ENCODE measurements around the gene SEM1.
"Not testable (repeated sequence)": the region's sequence is repeated elsewhere in the genome, so short reads cannot be mapped to it uniquely, and the experiment has no call there.

Gene SEM1

DNA sequence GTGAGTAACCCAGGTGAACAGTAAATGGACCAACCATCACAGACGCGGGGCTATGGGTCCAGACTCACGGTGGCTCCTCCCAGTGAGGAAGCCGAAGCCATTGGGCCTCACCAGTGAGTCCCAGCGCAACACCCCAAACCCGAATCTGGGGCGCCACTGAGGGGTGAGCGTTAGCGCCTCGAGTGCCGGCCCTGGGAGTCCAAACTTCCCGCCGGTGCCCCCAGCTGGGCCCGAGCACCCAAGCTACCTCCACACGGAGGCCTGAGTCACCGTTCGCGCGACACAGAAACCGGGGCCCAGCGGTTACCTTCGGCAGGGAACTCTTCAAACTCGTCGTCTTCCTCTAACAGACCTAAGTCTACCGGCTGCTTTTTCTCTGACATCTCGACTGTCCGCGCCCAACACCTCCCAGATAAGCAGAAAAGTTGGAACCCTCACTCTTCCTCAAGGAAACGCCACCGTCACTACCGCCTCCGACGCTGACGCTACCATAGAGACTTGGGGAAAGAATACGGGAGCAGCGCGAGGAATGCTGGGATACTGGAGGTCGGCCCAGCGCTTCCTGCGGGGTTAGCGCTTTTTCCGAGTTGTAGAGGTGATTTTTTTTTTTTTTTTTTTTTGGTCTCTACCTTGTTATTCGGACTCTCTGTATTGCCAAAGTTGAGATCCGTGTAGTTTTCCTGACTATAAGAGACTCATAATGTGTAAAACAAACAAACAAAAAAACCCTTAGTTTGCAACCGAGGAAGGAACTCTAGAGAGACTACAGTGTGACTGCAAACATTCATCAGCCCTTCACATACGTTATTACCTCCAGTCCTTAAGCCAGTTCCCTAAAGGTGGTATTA lies at the start of gene SEM1:
TSS of gene SEM1 (minus strand) at position 466 of the 848 bp plus-strand sequence. CDS start at position 383, 83 bp downstream.
- Mint-ChIP-seq H3K4me1 (peaks cover 26% of the 10 kb centered on the region), H3K4me3 (peak within 1 kb of the TSS; percentile 92), H3K9me3 (peaks cover 18% of the 10 kb centered on the region), H3K36me3 (peaks cover 4% of the 10 kb centered on the region), H3K27me3 (no peaks in the 10 kb centered on the region), H3K27ac (peak within 1 kb of the TSS; percentile 85)
- peak; percentile 92 for ATAC-seq

DNA sequence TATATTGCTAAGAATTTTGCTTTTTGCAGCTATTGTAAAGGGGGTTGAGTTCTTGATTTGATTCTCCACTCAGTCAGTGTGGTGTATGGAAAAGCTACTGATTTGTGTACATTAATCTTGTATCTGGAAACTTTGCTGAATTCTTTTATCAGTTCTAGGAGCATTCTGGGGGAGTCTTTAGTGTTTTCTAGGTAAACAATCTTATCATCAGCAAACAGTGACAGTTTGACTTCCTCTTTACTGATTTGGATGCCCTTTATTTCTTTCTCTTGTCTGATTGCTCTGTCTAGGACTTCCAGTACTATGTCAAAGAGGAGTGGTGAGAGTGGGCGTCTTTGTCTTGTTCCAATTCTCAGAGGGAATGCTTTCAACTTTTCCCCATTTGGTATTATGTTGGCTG lies 48.2 kb upstream of the SEM1 start:
- H3K27me3 Mint-ChIP-seq, result peaks cover 14% of the 10 kb centered on the region
- H3K4me1 Mint-ChIP-seq, ATAC-seq: not testable (repeated sequence)

DNA sequence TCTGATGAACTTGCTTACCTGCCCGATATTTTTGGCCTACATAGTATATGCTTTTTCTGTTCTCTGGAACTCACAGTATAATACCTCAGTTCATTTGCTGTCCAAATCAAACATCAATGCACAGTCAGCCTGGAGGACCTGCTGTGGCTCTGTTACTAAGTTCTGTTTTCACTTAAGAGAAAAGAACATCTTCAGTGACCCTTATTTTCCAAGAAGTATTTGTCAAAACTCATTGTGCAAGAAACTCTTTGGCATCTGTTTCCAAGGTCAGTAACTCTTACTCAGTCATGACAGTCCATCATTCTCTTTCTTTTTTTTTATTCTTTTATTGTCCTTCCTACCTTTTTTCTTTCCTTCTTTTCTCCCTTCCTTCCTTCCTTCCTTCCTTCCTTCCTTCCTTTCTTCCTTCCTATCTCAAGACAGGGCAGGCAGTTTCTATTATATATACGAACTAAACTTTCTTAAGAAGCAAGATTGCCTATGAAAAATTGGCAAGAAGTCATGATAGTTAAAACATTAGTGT lies 37.8 kb upstream of the SEM1 start:
- ATAC-seq, result no peak
- H3K36me3 Mint-ChIP-seq, result no peaks in the 10 kb centered on the region
- peaks cover 4% of the 10 kb centered on the region for H3K9me3 Mint-ChIP-seq
- H3K27me3 Mint-ChIP-seq, result no peaks in the 10 kb centered on the region
- H3K4me3 Mint-ChIP-seq, result no peak overlapping the region
- H3K27ac Mint-ChIP-seq, result no peak overlapping the region
- no peaks in the 10 kb centered on the region for H3K4me1 Mint-ChIP-seq

More for the DNA sequence above, 48.2 kb upstream of the SEM1 start:
- not testable (repeated sequence) for H3K4me3 Mint-ChIP-seq, H3K36me3 Mint-ChIP-seq, H3K27ac Mint-ChIP-seq, H3K9me3 Mint-ChIP-seq

DNA sequence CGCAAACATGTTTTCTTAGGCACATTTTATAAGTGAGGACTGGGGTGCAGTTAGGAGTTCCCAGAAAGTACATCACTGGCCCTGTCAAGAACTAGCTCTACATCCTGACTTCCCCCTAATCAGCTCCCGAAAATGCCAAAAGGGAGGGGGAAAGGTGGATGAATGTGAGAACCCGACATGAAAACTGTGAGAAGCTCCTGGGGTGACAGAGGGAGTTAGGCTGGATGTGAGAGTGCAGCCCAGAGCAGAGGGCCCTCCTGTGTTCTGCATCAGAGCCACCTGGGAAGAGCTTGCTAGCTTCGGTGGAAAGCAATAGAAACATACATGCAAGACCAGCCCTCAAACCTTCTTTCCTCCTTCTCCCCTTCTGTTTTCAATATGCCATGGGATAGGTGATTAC lies 30.5 kb upstream of the SEM1 start:
- no peaks in the 10 kb centered on the region for H3K36me3 Mint-ChIP-seq
- no peak overlapping the region for H3K27ac Mint-ChIP-seq
- peaks cover 21% of the 10 kb centered on the region for H3K27me3 Mint-ChIP-seq
- no peaks in the 10 kb centered on the region for H3K9me3 Mint-ChIP-seq
- no peaks in the 10 kb centered on the region for H3K4me1 Mint-ChIP-seq
- no peak overlapping the region for H3K4me3 Mint-ChIP-seq
- no peak for ATAC-seq

DNA sequence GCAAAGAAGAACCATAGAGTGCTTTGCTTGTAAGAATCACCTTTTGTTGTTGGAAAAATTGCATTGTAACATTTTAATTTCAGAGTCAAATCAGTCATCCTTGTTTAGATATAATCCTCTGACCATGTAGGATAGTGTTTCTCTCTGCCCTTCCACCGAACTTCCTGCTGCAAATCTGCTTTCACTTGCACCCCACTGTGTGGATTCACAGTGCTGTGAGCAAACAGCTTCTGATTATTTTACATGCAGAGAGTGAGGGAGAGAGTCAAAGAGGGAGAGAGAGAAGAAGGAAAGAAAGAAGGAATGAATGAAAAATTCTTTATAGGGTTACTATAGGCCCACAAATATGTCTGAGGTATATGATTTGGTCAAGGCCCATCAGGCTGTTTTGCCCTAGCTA lies 30.0 kb upstream of the SEM1 start:
- Mint-ChIP-seq H3K36me3 (no peaks in the 10 kb centered on the region), H3K4me3 (no peak overlapping the region), H3K27me3 (peaks cover 21% of the 10 kb centered on the region), H3K27ac (no peak overlapping the region), H3K4me1 (no peaks in the 10 kb centered on the region), H3K9me3 (no peaks in the 10 kb centered on the region)
- no peak for ATAC-seq

DNA sequence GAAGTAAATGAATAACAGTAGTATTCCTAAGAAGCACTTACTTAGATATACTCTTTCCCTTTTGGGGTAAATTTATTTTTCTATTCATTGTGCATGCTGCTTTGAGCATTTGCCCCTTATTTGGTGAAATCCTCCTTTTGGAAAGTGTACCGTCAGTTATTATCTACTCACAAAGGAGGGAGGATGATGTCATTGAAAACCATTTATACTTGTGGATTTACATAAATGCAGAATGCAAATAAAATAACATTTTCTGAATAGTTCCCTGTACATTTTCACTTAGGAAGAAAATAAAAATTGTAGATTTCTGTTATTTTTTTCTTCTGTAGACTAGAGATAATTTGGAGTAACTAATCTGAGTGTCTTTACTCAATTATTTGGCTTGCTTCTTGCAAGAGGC lies 29.5 kb upstream of the SEM1 start:
- no peak for ATAC-seq
- Mint-ChIP-seq H3K9me3 (no peaks in the 10 kb centered on the region), H3K27ac (no peak overlapping the region), H3K27me3 (peaks cover 21% of the 10 kb centered on the region), H3K4me1 (no peaks in the 10 kb centered on the region), H3K36me3 (no peaks in the 10 kb centered on the region), H3K4me3 (no peak overlapping the region)

DNA sequence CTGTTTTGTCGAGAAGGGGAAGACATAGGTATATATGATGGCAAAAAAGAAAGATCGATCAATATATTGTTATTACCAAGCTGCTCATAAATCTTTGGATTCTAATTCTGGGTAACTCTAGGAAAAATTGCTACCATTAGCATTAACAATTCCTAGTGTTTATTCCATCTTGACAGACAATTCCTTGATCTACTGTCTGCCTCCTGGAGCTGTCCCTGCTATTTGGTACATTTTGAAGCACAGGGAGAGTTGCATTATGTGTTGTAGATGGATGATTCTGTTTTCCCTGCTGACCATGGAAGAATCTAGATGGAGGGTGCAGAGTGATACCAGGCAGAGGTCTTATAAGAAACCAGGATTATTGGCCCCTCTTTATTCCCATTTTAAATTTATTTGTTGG lies 29.1 kb upstream of the SEM1 start:
- Mint-ChIP-seq H3K9me3 (no peaks in the 10 kb centered on the region), H3K4me1 (no peaks in the 10 kb centered on the region), H3K27ac (no peak overlapping the region), H3K27me3 (peaks cover 21% of the 10 kb centered on the region), H3K36me3 (no peaks in the 10 kb centered on the region), H3K4me3 (no peak overlapping the region)
- no peak for ATAC-seq

DNA sequence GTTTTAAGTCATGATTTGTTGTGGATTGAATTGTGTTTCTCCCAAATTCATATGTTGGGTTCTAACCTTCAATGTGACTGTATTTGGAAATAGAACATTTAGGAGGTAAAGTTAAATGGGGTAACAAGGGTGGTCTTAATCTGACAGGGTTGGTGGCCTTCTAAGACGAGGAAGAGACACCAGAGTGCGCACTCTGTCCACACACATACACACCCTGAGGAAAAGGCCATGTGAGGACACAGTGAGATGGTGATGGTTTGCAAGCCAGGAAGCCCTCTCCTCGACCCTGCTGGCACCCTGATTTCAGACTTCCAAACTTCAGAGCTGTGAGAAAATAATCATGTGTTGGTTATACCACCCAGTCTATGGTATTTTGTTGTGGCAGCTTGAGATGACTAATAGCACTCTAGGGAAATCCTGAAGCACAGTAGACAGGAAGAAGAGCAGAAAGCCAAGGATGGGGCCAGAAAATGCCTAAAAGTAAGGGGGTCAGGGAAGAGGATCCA lies 28.0 kb upstream of the SEM1 start:
- no peak for ATAC-seq
- no peaks in the 10 kb centered on the region for H3K4me1 Mint-ChIP-seq

DNA sequence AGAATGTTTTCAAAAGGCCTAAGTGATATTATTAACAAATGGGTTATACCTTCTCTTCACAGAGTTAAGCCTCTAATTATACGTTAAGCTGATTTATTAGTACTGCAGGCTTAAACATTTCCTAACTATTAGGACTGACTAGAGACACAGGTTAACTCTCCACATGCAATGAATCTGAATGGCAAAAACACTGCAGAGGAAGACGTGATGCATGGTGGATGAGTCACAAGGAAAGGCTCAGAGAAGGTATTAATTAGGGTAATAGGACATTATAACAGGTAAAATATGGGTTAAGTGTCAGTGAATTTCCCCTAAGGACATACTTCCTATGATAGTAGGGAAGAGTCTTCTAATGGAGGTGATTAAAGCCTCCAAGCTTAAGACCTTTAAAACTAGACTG lies 24.7 kb upstream of the SEM1 start:
- no peak overlapping the region for H3K27ac Mint-ChIP-seq
- no peaks in the 10 kb centered on the region for H3K4me1 Mint-ChIP-seq
- no peak overlapping the region for H3K4me3 Mint-ChIP-seq
- H3K27me3 Mint-ChIP-seq, result no peaks in the 10 kb centered on the region
- no peak for ATAC-seq
- H3K9me3 Mint-ChIP-seq, result no peaks in the 10 kb centered on the region
- H3K36me3 Mint-ChIP-seq, result no peaks in the 10 kb centered on the region

More for the DNA sequence above, 28.0 kb upstream of the SEM1 start:
- Mint-ChIP-seq H3K36me3 (no peaks in the 10 kb centered on the region), H3K27me3 (peaks cover 21% of the 10 kb centered on the region), H3K27ac (no peak overlapping the region), H3K9me3 (no peaks in the 10 kb centered on the region), H3K4me3 (no peak overlapping the region)

DNA sequence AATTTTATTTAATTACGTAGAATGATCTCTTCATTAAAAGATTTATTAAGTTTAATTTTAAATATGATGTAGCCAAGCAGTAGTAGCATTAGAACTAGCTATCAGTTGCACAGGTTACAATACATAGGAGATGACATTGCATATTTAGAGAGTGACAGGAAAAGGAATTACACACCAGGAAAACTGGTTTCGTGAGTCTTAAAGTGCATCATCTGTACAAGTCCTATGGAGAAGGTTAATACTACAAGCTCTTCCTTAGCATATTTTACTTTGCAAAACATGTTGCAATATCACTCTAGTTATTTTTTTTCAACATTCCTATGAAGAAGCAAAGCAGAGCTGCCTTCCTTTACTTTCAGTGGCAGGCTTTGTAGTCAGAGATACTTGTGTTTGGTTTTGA lies 20.2 kb upstream of the SEM1 start:
- no peaks in the 10 kb centered on the region for H3K9me3 Mint-ChIP-seq
- peaks cover under 1% of the 10 kb centered on the region for H3K27me3 Mint-ChIP-seq
- no peaks in the 10 kb centered on the region for H3K4me1 Mint-ChIP-seq
- ATAC-seq, result no peak
- H3K36me3 Mint-ChIP-seq, result no peaks in the 10 kb centered on the region
- H3K27ac Mint-ChIP-seq, result no peak overlapping the region
- no peak overlapping the region for H3K4me3 Mint-ChIP-seq

DNA sequence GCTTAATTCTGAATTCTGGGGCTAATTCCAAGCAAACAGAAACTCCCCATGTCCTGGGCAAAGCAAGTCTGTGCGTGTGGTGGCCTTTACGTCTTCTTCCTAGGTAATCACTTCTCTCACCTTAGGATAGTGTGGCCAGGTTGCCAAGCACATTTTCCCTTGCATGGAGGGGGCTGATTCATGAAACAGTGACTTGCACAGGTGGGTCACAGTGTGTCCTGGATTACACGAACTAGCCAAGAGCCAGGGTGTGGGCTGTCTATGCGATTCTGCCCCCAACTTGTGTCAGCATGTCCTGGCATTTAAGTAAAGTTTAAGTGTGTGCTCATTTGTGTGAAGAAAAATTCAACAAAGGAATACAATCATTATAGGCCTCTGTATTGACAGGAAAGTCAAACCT lies 18.5 kb upstream of the SEM1 start:
- Mint-ChIP-seq H3K4me1 (no peaks in the 10 kb centered on the region), H3K36me3 (no peaks in the 10 kb centered on the region), H3K9me3 (no peaks in the 10 kb centered on the region), H3K27ac (no peak overlapping the region), H3K27me3 (peaks cover 10% of the 10 kb centered on the region), H3K4me3 (no peak overlapping the region)
- ATAC-seq, result no peak

DNA sequence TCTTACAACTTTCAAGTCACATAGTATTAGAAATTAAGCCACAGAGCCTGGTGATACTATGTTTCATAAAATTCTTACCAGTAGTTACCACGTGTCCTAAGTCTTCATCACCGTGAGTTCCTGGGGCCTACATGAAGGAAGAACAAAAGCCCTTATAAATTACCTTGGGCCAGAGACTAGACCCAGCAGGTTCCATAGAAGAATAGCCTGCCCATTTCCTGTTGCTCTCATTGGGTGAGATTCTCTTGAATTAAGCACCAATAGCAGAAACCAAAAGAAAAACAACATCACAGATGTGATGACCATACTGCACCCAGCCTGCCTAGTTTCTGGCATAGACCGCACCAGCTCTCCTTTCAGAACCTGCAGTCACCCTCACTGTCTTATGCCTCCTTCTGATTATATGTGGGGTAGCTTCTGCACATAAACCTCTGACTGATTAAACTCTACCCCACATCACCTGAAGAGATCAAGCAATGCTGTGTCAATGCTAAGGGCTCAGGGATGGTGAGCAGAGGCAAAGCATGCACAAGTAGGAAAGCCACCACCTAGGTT lies 18.0 kb upstream of the SEM1 start:
- Mint-ChIP-seq H3K9me3 (no peaks in the 10 kb centered on the region), H3K4me3 (no peak overlapping the region), H3K27me3 (peaks cover 10% of the 10 kb centered on the region)

DNA sequence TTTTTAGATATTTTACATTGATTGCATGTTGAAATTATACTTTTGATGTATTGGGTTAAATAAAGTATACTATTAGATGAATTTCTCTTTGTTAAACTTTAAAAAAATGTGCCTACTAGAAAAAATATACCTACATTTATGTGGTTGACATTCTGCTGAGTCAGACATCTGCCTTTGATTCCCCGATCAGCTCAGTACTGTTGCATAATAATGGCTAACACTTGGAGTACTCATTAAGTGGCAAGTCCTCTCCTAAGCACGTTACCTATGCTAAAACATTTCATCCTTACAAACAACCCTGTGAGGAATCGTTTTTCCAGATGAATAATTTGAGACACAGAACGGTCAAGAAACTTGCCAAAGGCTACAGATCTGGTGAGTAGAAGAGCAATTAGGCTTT lies 14.0 kb upstream of the SEM1 start:
- no peaks in the 10 kb centered on the region for H3K4me1 Mint-ChIP-seq
- H3K4me3 Mint-ChIP-seq, result no peak overlapping the region
- H3K27me3 Mint-ChIP-seq, result peaks cover 35% of the 10 kb centered on the region
- no peak overlapping the region for H3K27ac Mint-ChIP-seq
- H3K9me3 Mint-ChIP-seq, result no peaks in the 10 kb centered on the region
- ATAC-seq, result no peak
- H3K36me3 Mint-ChIP-seq, result no peaks in the 10 kb centered on the region

More for the DNA sequence above, 18.0 kb upstream of the SEM1 start:
- Mint-ChIP-seq H3K27ac (no peak overlapping the region), H3K36me3 (no peaks in the 10 kb centered on the region), H3K4me1 (no peaks in the 10 kb centered on the region)
- peak; percentile 20 for ATAC-seq

DNA sequence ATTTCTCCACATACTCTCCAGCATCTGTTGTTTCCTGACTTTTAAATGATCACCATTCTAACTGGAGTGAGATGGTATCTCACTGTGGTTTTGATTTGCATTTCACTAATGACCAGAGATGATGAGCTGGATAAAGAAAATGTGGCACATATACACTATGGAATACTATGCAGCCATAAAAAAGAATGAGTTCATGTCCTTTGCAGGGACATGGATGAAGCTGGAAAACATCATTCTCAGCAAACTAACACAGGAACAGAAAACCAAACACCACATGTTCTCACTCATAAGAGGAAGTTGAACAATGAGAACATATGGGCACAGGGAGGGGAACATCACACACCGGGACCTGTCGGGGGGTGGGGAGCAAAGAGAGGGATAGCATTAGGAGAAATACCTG lies 13.3 kb upstream of the SEM1 start:
- not testable (repeated sequence) for H3K27ac Mint-ChIP-seq, H3K4me1 Mint-ChIP-seq, H3K36me3 Mint-ChIP-seq, ATAC-seq, H3K4me3 Mint-ChIP-seq, H3K9me3 Mint-ChIP-seq
- peaks cover 35% of the 10 kb centered on the region for H3K27me3 Mint-ChIP-seq

DNA sequence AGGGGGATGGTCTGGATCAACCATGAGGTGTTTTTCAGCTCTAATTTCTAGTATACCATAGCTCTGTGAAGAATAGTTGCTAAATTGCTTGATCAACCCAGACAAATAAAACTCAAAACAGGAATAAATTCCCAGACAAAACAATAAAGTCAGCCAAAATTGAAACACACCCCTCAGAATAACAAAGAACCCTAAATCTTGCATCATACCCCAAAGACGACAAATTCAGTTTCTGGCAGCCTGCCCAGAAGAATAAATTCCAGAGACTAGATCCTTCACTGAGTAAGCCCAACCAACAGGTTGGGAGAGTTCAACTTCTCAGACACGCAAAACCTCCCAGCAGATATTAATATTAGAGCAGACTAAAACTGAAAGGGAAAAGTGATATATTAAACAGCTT lies 11.2 kb upstream of the SEM1 start:
- H3K4me3 Mint-ChIP-seq, result no peak overlapping the region
- no peaks in the 10 kb centered on the region for H3K9me3 Mint-ChIP-seq
- ATAC-seq, result no peak
- H3K4me1 Mint-ChIP-seq, result no peaks in the 10 kb centered on the region
- no peaks in the 10 kb centered on the region for H3K36me3 Mint-ChIP-seq
- H3K27ac Mint-ChIP-seq, result no peak overlapping the region
- H3K27me3 Mint-ChIP-seq, result peaks cover 49% of the 10 kb centered on the region

DNA sequence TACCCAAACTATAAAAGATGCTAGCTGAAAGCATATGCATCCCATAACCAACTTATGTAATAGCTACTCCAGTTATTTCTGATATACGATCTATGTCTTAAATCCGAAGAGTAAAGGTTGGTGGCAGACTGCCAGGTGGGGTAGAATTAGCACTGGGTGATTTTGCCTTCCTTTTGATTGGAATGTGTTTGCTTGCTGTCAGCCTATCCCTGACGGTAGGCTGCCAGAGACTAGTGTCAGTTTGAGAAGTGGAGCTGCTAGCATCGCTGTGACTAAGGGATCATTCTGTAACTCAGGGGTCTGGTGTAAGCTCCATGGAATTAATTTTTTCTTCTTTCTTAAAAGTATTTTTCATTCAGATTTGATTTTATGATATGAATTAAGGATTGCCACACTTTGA lies 9.5 kb upstream of the SEM1 start:
- ATAC-seq, result no peak
- H3K4me1 Mint-ChIP-seq, result no peaks in the 10 kb centered on the region

More for the DNA sequence above, 9.5 kb upstream of the SEM1 start:
- H3K9me3 Mint-ChIP-seq, result peaks cover 2% of the 10 kb centered on the region
- no peak overlapping the region for H3K4me3 Mint-ChIP-seq
- H3K27ac Mint-ChIP-seq, result no peak overlapping the region
- no peaks in the 10 kb centered on the region for H3K36me3 Mint-ChIP-seq
- peaks cover 42% of the 10 kb centered on the region for H3K27me3 Mint-ChIP-seq

All from stimulated activated memory B cell treated with anti-CD40 and anti-IgM and Interleukin-4, amounts not matched to agents 10 μg/mL and 1 μg/mL and 100 μg/mL, for 72 hours (primary cell).